ENCODE results near the gene NFATC2IP.

NFATC2IP gene

DNA sequence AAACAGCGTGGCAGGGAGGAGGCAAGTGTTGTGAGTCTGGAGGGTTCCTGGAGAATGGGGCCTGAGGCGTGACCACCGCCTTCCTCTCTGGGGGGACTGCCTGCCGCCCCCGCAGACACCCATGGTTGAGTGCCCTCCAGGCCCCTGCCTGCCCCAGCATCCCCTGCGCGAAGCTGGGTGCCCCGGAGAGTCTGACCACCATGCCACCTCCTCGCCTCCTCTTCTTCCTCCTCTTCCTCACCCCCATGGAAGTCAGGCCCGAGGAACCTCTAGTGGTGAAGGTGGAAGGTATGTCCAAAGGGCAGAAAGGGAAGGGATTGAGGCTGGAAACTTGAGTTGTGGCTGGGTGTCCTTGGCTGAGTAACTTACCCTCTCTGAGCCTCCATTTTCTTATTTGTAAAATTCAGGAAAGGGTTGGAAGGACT, 18.9 kb upstream of the NFATC2IP start, which contains the start of gene CD19:
Gene CD19, plus strand, starts transcription at position 171 of the 425 bp plus-strand sequence. Its CDS starts 30 bp downstream, at position 201.
- TF ChIP-seq CTCF (IDR thresholded peaks at IDR 0.05; ENCODE audit: control extremely low read depth, extremely low read depth, low read depth, missing control alignments), result no peak

GRCh38 chr16:28932339-28933141, 18.2 kb upstream of the NFATC2IP start:
- ChIA-PET POLR2A (interaction anchor here (0.8 to 1.3 kb wide), 3 partner anchors 59 to 86 kb away, joined by 3 to 4 read pairs (median 3); partner anchors contain the start of genes SH2B1 and TUFM), CTCF (interaction anchor here (0.7 to 12.7 kb wide), 10 partner anchors 8 to 86 kb away, joined by 3 to 139 read pairs (median 4); partner anchors contain the start of genes SH2B1 and TUFM)
- no peak for DNase-seq (ENCODE audit: extremely low spot score)
- TF ChIP-seq CTCF (IDR thresholded peaks at IDR 0.05; ENCODE audit: control extremely low read depth, extremely low read depth, low read depth, missing control alignments), result no peak

More for the DNA sequence above, 18.9 kb upstream of the NFATC2IP start, which contains the start of gene CD19:
- POLR2A ChIA-PET, result interaction anchor here (1.3 kb wide), 1 partner anchor 86 kb away, joined by 4 read pairs; the partner anchor contains the start of gene TUFM
- DNase-seq (ENCODE audit: extremely low spot score), result peak; percentile 70
- CTCF ChIA-PET, result interaction anchor here (1.3 to 12.7 kb wide), 6 partner anchors 8 to 69 kb away, joined by 3 to 139 read pairs (median 6); partner anchors contain the start of gene SH2B1

GRCh38 chr16:28933171-28933570, 17.6 kb upstream of the NFATC2IP start:
- DNase-seq (ENCODE audit: extremely low spot score), result no peak
- TF ChIP-seq CTCF (IDR thresholded peaks at IDR 0.05; ENCODE audit: control extremely low read depth, extremely low read depth, low read depth, missing control alignments), result no peak
- ChIA-PET POLR2A (interaction anchor here (0.8 to 1.3 kb wide), 3 partner anchors 59 to 87 kb away, joined by 3 to 4 read pairs (median 3); partner anchors contain the start of genes SH2B1 and TUFM), CTCF (interaction anchor here (0.7 to 12.7 kb wide), 9 partner anchors 9 to 86 kb away, joined by 3 to 139 read pairs (median 4); partner anchors contain the start of genes SH2B1 and TUFM)

DNA sequence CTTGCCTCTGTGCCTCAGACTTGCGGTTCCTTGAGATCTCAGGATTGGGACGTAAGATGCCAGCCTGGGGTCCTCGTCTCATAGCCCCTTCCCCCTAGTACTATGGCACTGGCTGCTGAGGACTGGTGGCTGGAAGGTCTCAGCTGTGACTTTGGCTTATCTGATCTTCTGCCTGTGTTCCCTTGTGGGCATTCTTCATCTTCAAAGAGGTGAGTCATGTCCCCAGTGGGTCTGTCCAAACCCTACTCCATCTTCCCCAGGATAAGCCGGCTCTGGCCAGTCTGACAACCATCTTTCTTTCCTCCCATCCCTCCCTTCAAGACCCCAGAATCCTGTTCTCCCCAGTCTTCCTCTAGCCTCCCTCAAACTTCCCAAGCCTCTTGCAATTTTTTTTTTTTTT, 15.4 kb upstream of the NFATC2IP start:
- POLR2A ChIA-PET, result no interaction called here
- no peak for TF ChIP-seq CTCF (IDR thresholded peaks at IDR 0.05; ENCODE audit: control extremely low read depth, extremely low read depth, low read depth, missing control alignments)
- DNase-seq (ENCODE audit: extremely low spot score), result no peak
- CTCF ChIA-PET, result interaction anchor here (1.6 to 12.7 kb wide), 2 partner anchors 8 to 12 kb away, joined by 5 to 139 read pairs; no protein-coding TSS in a partner anchor

DNA sequence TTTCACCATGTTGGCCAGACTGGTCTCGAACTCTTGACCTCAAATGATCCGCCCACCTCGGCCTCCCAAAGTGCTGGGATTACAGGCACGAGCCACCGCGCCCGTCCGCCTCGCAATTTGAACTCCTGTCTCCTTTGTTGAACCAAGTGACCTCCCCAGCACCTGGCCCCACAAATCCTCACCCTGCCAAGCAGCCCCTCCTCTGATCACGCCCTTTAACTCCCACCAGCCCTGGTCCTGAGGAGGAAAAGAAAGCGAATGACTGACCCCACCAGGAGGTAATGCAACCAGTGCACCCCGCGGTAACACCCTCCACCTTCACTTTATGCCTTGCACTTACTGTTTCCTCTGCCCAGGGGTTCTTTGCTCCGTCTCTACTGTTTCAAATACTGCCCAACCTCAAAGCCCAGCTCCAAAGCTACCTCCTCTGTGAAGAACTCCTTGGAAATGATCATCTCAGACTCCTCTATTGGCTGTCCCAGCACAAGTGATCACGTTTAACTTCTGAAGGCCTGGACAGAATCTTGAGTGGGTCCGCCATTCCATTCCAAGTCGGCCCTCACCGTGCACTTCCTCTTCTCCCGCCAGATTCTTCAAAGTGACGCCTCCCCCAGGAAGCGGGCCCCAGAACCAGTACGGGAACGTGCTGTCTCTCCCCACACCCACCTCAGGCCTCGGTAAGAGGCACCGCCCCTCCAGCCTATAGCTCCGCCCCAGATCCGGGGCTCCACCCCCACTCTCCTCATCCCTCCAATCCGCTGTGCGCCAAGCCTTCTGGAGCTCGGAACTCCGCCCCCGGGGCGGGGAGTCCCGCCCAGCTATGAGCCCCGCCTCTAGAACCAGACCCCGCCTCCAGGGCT, 14.6 kb upstream of the NFATC2IP start:
- POLR2A ChIA-PET, result interaction anchor here (0.5 to 1.0 kb wide), 4 partner anchors 11 to 796 kb away, joined by 3 to 5 read pairs (median 3); partner anchors contain the start of gene RABEP2
- DNase-seq (ENCODE audit: extremely low spot score), result peak; percentile 93
- no peak for TF ChIP-seq CTCF (IDR thresholded peaks at IDR 0.05; ENCODE audit: control extremely low read depth, extremely low read depth, low read depth, missing control alignments)
- CTCF ChIA-PET, result interaction anchor here (0.9 to 12.7 kb wide), 4 partner anchors 7 to 37 kb away, joined by 3 to 139 read pairs (median 4); no protein-coding TSS in a partner anchor

Measured in GM10248 (cell line).